Hematopoietic multipotent progenitor cell treated with erythropoietin and hydrocortisone succinate and interleukin-3 and kit ligand, for 4 days (in vitro differentiated cells): ENCODE data around the gene NOTCH1.
A peak's percentile ranks its signal among the peaks of the same experiment; 100 is the strongest.

Experiments
- DNase-seq: peaks from one replicate; pipeline ENCODE4 v3.0.0-alpha.2; 2015

NOTCH1 gene

DNA sequence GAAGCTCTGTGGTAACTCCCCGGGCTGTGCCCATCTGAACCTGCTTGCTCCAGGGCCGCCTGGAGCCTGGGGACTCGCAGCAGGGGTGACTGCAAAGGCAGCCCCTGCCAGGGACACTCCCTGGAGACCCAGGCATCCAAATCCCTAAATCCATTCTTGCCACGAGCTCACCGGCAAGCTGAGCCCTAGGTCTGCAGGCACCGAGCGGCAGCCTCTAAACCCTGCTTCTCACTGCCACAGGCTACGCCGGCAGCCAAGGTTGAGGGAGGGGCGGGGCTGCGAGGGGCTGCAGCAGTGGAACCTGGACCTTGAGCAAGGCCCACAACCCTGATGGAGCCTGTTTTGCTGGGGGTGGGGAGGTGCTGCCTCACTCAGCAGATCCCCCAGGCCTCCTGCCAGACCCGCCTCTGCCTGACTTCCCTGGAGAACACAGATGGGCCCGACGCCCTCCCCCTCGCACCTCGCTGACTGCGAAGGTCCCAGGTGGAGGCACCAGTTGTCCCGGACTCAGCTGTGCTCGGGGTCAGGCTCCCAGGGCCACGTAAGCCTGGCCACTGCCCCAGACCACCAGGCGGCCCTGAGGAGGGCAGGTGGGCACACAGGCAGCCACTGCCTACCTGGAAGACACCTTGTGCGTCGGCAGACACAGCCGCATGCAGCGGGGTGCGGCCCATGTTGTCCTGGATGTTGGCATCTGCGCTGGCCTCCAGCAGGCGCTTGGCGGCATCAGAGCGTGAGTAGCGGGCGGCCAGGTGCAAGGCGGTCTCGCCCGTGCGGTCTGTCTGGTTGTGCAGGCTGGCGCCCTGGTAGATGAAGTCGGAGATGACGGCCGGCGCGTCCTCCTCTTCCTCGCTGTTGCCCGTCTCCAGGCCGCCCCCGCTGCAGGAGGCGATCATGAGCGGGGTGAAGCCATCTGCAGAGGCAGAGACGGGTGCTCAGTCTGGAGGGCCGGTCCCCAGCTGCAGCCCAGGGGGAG is 45.6 kb downstream of the NOTCH1 start:
- DNase-seq: no peak

DNA sequence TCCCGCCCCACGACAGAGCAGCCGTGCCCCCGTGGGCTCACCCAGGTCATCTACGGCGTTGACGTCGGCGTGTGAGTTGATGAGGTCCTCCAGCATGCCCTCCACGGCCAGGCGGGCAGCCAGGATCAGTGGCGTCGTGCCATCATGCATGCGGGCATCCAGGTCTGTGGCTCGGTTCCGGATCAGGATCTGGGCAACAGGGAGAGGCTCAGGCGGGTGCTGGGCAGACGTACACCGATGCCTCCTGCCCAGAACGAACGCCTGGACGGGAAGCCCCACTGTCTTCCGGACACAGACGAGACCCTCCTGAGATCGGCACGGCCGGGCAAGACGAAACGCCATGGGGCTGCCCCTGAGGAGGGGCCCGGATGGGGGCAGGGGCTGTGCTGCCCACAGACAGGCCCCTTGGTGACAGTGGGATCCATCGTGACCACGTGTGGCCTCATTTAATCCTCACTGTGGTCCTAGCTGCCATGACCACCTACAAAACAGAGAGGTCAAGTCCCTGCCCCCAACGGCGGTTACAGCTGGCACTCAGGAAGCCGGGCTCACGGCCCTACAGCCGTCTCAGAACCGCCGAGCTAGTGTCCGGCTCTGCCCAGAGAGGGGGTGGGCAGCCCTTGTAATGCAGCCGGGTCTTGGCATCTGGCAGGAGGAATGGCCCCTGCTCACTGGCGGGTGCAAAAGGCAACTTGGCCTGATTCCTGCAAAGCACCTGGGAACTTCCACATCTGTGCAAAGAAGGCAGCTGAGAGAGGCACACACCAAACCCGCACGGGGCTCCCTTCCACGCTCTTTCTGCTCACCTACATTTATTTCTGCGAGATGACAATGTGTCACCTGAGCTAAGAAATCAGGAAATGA is 46.5 kb downstream of the NOTCH1 start:
- DNase-seq: no peak

DNA sequence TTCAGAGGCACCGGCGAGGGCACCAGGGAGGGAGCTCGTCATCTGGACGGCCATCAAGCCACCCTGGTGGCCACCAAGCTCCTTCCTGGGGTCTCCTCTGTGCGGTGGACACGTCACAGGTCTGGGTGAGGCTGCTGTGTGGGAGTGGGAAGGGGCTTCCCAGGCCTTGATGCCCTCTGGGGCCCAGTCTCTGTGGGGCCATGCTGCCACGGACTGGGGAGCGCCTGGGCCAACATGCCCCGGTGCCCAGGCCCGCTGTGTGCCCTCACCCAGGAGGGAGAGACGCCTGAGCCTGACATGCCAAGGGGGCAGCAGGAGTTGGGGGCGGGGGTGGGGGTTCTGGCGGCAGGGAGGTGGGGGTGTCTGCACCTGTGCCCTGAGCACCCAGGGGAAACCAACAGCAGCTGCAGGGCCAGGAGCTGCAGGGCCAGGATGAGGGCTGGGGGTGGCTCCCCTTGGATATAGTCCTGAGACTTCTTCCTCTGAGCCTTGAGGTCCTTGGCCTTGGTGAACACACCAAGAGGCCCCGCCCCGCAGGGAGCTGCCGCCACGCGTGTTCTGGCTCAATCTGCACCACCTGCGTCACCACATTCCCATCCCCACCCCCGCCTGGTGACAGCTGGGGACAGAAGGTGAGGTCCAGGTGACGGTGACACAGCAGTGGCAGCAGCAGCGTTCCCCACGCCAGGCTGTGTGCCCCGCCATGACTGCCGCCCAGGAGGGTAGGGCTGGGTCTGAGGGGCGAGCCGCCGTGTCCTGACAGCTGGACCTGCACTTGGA is 47.7 kb downstream of the NOTCH1 start:
- DNase-seq: no peak

DNA sequence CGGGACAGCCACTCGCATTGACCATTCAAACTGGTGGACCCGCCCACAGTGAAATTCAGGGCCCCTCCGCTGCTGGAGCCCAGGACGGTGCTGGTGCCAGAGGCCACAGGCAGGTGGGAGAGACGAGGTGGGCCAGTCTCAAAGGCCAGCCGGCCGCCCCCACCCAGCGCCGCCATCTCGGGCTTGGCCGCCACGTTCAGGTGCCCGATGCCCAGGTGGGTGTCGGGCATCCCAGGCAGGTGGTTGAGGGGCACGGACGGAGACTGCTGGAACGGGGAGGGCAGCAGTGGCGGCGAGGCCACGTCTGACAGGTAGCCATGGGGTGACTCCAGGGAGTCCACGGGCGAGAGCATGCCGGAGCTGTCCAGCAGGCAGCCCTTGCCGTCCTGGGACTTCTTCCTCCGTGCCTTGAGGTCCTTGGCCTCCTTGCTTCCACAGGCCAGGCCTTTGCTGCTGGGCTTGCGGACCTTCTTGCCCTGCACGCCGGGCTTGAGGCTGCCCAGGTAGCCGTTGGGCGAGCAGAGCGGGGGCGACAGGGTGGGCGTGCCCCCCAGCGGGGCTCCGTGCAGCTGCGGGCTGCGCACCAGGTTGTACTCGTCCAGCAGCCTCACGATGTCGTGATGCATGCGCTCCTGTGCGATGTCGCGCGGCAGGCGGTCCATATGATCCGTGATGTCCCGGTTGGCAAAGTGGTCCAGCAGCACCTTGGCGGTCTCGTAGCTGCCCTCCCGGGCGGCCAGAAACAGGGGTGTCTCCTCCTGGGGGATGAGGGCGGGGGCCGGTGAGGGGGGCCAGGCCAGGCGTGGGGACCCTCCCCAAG is 48.8 kb downstream of the NOTCH1 start:
- DNase-seq: no peak

DNA sequence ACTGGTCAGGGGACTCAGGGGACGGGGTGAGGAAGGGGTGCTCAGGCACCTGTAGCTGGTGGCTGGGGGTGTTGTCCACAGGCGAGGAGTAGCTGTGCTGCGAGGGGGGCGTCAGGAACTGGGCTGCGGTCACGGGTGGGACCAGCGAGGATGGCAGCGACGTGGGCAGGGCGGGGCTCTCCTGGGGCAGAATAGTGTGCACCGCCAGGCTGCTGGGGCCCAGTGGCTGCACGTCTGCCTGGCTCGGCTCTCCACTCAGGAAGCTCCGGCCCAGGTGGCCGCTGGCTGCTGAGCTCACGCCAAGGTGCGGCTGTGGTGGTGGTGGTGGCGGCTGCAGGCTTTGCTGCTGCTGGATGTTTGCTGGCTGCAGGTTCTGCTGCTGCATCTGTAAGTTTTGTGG is 49.7 kb downstream of the NOTCH1 start:
- DNase-seq: no peak

DNA sequence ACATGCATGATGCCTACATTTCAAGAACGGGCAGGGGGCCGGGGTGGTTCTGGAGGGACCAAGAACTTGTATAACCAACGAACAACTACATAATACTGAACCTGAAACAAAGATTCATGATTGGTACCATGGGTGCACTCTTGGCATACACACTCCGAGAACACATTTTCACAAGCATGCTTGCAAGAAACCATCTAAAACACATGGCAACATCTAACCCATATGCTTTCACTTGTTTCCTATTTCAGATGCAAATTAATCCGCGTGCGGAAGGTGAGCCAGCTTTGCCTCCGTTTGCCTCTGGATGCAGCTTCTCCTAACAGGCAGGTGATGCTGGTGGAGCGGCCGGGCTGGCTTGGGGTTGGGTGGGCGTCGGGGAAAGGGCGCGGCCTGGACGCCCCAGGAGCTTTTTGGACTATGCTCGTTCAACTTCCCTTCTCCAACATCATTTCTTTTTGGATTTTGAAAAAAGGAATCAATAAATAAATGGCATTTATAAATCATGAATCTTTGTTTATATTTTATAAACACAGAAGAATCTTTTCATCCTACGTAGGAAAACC is 50.5 kb downstream of the NOTCH1 start:
- no peak for DNase-seq

DNA sequence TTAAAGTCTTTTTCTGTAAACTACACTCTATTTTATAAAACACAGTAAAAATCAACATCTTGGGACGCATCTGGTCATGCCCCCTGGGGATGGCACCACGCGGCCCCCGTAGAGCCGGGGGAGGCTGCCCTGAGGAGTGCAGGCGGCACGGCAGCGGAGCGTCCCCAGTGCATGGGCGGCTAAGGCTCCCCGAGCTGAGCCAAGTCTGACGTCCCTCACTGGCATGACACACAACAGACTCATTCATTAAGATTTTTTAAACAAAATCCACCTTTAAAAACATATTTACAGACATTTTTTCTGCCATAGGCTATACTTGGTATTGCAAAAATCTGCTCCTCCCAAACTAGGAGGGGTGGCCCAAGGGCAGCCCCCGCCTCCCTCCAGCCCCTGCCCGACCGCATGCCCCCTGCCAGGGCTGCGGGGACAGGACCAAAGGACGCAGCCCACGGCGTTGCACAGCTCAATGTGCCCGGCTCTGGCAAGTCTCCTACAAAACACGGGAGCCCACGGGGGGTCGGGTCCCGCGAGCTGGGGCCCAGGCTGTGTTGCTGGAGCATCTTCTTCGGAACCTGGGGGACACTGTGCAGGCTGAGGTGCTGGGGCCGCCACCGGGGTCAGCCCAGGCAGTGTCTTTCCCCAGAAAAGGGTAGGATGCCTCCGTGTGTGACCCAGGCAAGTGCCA is 51.2 kb downstream of the NOTCH1 start:
- no peak for DNase-seq

DNA sequence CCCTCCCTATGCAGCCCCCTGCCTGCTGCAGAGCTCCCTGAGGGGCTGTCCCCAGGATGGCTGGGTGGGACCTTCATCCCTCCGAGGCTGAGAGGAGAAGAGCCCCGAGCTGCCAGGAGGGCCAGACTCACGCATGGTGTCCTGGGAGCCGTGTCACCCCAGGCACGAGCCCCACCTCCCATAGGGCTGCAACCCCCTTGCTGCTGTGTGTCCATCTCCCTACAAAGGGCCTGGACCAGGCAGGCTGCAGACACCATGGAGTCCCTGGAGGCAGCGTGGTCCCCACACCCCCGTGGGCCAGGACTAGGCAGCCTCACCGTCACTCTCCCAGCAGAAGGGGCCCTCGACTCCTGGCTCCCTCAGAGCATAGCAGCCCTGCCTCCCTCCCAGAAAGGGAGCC is 51.8 kb downstream of the NOTCH1 start:
- no peak for DNase-seq

DNA sequence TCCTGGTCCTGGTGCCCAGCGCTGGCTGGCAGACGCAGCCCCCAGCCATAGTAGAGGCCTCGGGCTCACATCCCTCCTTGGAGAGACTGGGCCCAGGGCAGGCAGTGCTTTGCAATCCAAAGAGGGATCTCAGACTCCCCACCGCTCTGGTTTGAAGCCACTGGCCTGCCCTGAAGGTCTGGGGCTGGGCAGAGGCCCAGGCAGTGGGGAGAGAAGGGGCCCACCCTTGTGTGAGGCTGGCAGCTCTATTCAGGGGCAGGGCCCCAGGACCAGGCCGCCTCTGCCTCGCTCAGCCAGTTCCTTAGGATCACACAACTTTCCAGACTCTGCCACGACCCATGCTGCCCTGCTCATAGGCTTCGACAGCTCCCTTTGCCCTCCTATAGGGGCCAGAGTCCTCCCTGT is 52.3 kb downstream of the NOTCH1 start:
- DNase-seq: no peak

DNA sequence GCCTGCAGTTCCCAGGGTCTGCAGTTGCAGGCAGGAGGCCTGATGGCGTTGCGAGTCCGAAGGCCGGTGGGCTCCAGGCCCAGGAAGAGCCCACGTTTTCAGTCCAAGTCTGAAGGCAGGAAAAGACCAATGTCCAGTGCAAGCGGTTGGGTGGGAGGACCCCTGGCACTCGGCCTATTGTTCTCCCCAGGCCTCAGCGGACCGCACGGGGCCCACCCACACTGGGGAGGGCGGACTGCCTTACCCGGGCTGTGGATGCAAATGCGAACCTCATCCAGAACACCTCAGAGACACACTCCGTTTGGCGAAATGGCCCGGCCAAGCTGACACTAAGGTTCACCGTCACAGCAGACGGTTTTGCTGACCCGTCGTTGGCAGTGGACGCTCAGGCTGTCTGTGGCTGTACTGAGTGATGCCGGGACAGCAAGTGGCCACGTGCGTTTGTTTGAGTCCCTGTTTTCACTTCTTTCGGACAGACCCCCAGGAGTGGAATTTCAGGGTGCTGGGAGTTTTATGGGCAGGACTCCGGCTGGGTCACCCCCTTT is 52.8 kb downstream of the NOTCH1 start:
- DNase-seq: no peak

DNA sequence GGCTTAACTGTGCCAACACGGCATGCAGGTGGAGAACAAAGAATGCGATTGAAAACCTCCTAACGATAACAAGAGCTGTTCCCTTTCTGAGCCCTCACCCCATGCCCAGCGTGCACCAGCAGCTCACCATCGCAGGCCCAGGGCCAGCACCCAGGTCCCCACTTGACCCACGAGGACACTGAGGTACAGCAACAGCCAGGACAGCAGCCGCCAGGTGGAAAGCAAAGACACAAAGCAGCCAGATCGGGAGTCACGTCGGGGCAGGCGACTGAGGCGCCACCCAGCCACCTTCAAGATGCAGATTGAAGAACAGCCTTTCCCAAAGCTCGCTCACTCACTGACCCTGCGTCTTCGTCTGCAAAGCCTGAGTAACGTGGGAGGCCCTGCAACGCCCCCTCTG is 56.1 kb downstream of the NOTCH1 start:
- no peak for DNase-seq

DNA sequence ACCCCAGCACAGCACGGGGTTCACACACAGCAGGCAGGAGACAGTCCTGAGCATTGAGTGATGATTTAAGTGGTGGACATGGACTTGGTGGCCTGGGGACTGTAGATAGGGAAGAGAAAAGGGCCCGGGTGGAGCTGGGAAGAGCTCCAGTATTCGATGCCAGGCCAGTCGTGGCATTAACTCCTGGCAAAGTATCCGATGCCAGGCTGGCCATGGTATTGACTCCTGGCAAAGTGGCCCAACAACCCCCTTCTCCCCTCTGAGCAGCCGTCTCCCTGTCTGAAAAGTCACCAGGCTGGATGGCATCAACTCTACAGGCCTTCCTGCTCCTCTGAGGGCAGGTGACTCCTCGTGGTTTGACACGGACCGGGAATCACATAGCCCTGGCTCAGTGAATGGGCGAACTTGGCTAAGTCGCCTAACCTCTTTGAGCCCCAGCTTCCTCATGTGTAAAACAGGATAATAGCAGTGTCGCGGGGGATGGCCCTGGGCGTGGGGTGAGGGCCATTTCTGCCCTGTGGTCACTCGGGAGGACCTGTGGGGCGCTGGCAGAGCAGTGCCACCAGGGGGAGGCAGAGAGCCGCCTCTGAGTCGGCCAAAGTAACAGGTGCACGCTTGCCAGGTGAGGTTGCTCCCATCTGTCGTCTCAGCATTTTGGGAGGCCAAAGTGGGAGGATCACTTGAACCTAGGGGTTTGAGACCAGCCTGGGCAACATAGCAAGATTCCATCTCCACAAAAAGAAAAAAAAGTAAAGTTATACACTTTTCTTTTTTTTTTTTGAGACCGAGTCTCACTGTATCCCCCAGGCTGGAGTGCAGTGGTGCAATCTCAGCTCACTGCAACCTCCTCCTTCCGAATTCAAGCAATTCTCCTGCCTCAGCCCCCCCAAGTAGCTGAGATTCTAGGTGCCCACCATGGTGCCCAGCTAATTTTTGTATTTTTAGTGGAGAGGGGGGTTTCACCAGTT is 57.3 kb downstream of the NOTCH1 start:
- DNase-seq: peak; percentile 61

DNA sequence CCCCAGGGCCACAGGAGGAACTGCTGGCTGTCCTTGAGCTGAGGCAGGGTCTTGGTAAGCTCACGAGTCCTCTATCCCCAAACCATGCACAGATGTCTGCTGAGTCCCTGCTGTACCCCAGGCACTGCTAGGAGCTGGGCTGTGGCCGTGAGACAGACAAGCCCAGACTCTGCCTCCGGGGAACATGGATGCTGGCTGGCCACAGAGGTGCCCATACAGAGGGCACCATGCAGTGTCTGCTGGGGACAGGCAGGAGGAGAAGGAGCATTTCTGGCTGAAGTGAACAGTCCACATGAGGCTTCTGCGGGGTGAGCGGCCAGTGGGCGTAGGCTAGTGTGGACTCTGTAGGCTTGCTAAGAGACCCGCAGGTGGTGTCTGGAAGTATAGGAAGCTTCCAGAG is 58.2 kb downstream of the NOTCH1 start:
- no peak for DNase-seq

DNA sequence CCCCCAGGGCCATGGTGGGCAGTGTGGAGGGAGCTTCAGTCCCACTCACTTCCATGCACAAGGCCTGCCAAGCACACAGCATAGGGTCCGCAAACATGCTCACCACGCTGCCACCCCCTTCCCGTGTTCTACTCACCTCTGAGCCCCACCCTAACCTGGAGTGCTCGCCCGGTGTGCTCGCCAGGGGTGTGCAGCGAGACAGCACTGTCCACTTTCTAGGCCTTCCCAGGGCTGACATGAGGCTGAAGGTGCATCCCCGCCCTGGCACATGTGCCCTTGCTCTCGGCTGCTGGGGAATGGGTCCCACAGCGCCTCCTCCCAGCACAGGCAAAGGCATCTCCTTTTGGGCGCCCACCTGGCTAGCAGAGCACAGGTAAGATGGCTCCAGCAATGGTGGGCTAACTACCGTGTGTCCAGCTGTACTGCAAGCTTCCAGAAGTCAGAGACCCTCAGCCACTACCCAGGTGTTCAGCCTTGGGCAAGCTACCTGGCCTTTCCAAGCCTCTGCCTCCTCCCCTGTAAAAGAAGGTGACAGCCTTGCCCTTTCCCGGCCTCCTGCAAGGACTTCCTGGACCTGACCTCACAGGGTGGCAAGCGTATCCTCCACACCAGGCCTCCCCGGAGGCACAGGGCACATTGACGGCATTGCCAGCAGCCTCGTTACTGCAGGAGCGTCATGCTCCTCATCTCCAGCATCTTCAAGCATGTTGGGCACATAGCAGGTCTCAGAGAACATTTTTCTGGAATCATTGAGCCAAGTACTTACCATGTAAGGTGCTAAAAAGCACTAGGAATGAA is 58.8 kb downstream of the NOTCH1 start:
- DNase-seq: no peak

DNA sequence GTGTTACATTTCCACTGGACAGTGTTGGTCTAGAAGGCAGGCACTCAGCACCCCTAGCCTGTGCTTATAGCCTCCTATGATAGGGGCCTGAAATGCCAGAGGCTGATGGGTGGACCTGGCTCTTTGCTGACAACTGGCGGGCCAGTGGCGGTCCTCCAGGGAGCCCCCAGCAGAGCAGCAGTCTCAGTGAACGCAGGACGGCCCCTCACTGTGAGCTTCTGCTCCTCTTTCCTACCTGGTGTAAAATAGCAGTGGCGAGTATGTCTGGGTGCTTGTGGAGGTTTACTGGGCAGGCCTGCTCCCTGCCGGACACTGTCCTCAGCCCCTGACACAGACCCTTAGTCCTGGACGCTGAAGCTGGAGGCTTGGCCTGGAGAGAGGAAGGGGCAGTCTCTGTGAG is 59.7 kb downstream of the NOTCH1 start:
- no peak for DNase-seq

DNA sequence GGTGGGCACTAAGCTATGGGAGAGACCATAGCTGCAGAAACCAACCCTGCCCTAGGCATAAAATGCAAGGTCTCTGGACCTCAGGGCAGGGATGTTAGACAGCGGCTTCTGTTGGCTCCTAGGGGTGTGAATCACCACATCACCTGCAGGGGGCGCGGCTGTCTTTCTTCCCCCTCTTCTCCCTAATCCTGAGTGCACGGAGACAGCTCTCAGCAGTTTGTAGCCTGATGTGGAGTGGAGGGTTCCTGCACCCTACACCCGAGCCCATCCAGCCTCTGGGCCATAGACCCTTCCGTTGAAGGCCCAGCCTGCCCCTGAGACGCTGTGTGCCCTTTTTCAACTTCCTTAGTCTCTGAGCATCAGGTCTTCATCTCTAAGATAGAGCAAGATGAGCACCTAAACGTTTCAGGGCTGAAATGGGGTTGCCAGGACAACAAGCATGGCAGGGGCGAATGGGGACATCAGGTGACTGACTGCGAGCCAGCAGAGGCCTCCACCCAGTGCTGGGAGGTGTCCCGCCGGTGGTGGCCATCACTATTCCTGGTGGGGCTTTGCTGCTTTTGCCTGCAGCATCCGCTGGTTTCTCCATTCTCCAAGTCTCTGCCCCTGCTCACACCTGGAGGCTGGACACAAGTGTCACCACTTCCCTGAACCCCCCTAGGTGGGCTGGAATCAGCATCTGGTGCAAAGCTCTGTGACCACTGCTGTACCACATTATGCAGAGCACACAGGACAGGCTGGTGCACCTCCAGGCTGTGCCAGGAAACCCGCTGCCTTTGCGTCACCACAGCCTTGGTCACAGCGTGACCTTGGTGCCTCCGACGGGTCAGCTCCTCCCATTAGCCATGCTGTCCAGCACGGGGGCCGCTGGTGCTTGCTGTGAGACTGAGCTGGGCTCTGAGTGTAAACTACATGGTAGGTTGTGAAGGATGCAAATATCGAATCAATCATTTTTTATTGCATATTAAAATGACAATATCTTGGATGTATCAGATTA is 60.5 kb downstream of the NOTCH1 start:
- peak; percentile 91 for DNase-seq
